ENCODE results near the gene CDK8.

DNA sequence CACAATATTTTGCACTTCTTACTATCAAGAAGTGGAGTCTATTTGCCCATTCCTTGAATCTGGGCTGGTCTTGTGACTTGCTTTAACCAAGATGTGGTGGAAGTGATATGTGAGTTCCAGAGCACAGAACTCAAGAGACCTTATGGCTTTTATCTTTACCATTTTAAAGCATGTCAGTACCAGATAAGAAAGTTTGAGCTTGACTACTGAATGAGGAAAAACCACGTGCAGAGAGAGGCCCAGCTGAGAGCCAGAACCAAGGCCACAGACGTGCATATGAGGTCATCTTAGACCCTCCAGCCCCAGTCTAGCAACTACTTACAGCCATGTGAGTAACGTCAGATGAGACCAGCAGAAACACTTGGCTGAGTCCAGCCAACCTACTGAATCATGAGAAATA lies 6.3 kb upstream of the CDK8 start:
- TF ChIP-seq CTCF (IDR thresholded peaks at IDR 0.05) = no peak
- TF ChIP-seq POLR2A (IDR thresholded peaks at IDR 0.05) = no peak

Data from tibial nerve (tissue), 3 donors.